SU-DHL-6 (cell line): ENCODE measurements around the gene ADK.
"Not testable (repeated sequence)": the region's sequence is repeated elsewhere in the genome, so short reads cannot be mapped to it uniquely, and the experiment has no call there.

Experiments
- CTCF ChIP-seq: fragments of 200-600 bp; sonication (generic); IDR thresholded peaks from one replicate; pipeline ENCODE4 v1.5.1; 2017; ENCODE audit warnings: antibody characterized with exemption, mild to moderate bottlenecking, low read length, moderate library complexity; ENCODE audit not compliant: insufficient read depth, poor library complexity, severe bottlenecking
- EZH2phosphoT487 ChIP-seq: fragments of 200-600 bp; sonication (generic), shearing (Covaris generic); conservative IDR thresholded peaks from 2 replicates; pipeline ENCODE4 v1.6.1; 2018; ENCODE audit warnings: mild to moderate bottlenecking, antibody characterized with exemption, low read length, moderate library complexity, mixed read lengths

- TF ChIP-seq CTCF, EZH2phosphoT487: not testable (repeated sequence)
Measured at GRCh38 chr10:74188617-74189016, 37.6 kb downstream of the ADK start.
